Activated CD8-positive, alpha-beta T cell treated with anti-CD3 and anti-CD28 coated beads for 36 hours (primary cell): Measurements from ENCODE around the gene CRYGB. TPM values are rescaled to one million over a fixed set of nuclear protein-coding genes. Genes with fewer than 3 reads are reported as not detected.

ENCODE experiments used
- ATAC-seq: fragments of 200-7000 bp; cut with Tn5 transposase; one replicate; pipeline ENCODE4 v1.10.0; 2021; ENCODE audit warnings: mild to moderate bottlenecking, moderate library complexity
- CTCF ChIA-PET: fragments of 350-600 bp; sonication (Branson Sonifier 250); formaldehyde crosslinking; loops from one replicate; lab custom pipeline; 2021; ENCODE audit warnings: antibody characterized with exemption; lab: Charles Lee
- POLR2A ChIA-PET: fragments of 350-600 bp; sonication (Branson Sonifier 250); formaldehyde crosslinking; loops from one replicate; lab custom pipeline; 2021; ENCODE audit warnings: antibody characterized with exemption; lab: Charles Lee
- DNase-seq: peaks from one replicate; pipeline ENCODE4 v3.0.0-alpha.2; 2020
- H3K27ac Mint-ChIP-seq: one replicate; pipeline ENCODE4 v1.8.0; 2021; ENCODE audit warnings: mild to moderate bottlenecking, mixed read lengths
- H3K27me3 Mint-ChIP-seq: one replicate; pipeline ENCODE4 v1.8.0; 2021; ENCODE audit warnings: mixed read lengths
- H3K36me3 Mint-ChIP-seq: one replicate; pipeline ENCODE4 v1.8.0; 2021; ENCODE audit warnings: low read depth, mixed read lengths
- H3K4me1 Mint-ChIP-seq: one replicate; pipeline ENCODE4 v1.8.0; 2021; ENCODE audit warnings: low read depth, mixed read lengths
- H3K4me3 Mint-ChIP-seq: one replicate; pipeline ENCODE4 v1.8.0; 2021; ENCODE audit warnings: mild to moderate bottlenecking, moderate library complexity, mixed read lengths
- H3K9me3 Mint-ChIP-seq: one replicate; pipeline ENCODE4 v1.8.0; 2021; ENCODE audit warnings: mixed read lengths
- intact Hi-C: fragments of 100-400 bp; cut with micrococcal nuclease; formaldehyde crosslinking; loops from one replicate; pipeline ENCODE4 v1.10.0; 2022
- total RNA-seq, 2 experiments: library from RNA; stranded (reverse); gene quantifications; one replicate each; pipeline ENCODE4 v1.2.3, GENCODE V29; 2021
- TF ChIP-seq, protein P1 (sequence below): fragments of 200-600 bp; IDR thresholded peaks from one replicate; pipeline ENCODE4 v1.8.0; 2022; ENCODE audit warnings: antibody characterized with exemption, mild to moderate bottlenecking

Gene CRYGB
- total RNA-seq, 2 experiments from 2014 or later = not detected

DNA sequence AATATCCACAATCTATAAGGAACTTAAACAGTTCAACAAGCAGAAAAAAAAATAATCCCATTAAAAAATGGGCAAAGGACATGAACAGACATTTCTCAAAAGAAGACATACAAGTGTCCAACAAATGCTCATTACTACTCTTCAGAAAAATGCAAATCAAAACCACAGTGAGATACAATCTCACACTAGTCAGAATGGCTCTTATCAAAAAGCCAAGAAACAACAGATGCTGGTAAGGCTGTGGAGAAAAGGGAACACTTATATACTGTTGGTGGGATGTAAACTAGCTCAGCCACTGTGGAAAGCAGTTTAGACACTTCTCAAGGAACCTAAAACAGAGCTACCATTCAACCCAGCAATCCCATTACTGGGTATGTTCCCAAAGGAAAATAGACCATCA lies 7.2 kb upstream of the CRYGB start:
- no peak for DNase-seq
- POLR2A ChIA-PET = no interaction called here
- Mint-ChIP-seq H3K36me3 (no peaks in the 10 kb centered on the region), H3K4me1 (no peaks in the 10 kb centered on the region), H3K4me3 (no peak overlapping the region), H3K9me3 (peaks cover 7% of the 10 kb centered on the region), H3K27me3 (peaks cover 2% of the 10 kb centered on the region), H3K27ac (no peak overlapping the region)
- ATAC-seq = no peak
- intact Hi-C loops = no loop called here
- CTCF ChIA-PET = interaction anchor here (1.0 kb wide), 1 partner anchor 22 kb away, joined by 3 read pairs; no protein-coding TSS in a partner anchor
- TF ChIP-seq, protein P1, sequence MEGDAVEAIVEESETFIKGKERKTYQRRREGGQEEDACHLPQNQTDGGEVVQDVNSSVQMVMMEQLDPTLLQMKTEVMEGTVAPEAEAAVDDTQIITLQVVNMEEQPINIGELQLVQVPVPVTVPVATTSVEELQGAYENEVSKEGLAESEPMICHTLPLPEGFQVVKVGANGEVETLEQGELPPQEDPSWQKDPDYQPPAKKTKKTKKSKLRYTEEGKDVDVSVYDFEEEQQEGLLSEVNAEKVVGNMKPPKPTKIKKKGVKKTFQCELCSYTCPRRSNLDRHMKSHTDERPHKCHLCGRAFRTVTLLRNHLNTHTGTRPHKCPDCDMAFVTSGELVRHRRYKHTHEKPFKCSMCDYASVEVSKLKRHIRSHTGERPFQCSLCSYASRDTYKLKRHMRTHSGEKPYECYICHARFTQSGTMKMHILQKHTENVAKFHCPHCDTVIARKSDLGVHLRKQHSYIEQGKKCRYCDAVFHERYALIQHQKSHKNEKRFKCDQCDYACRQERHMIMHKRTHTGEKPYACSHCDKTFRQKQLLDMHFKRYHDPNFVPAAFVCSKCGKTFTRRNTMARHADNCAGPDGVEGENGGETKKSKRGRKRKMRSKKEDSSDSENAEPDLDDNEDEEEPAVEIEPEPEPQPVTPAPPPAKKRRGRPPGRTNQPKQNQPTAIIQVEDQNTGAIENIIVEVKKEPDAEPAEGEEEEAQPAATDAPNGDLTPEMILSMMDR = no peak

GRCh38 chr2:208150956-208151355 lies 5.0 kb upstream of the CRYGB start:
- peaks cover 2% of the 10 kb centered on the region for H3K27me3 Mint-ChIP-seq
- no peaks in the 10 kb centered on the region for H3K36me3 Mint-ChIP-seq
- H3K4me3 Mint-ChIP-seq = no peak overlapping the region
- intact Hi-C loops = no loop called here
- H3K9me3 Mint-ChIP-seq = peaks cover 7% of the 10 kb centered on the region
- no peak overlapping the region for H3K27ac Mint-ChIP-seq
- no peak for ATAC-seq
- H3K4me1 Mint-ChIP-seq = no peaks in the 10 kb centered on the region
- DNase-seq = no peak
- TF ChIP-seq, protein P1 = no peak
- POLR2A ChIA-PET = no interaction called here
- CTCF ChIA-PET = no interaction called here

GRCh38 chr2:208150094-208150493 lies 4.1 kb upstream of the CRYGB start:
- Mint-ChIP-seq H3K36me3 (no peaks in the 10 kb centered on the region), H3K4me1 (no peaks in the 10 kb centered on the region), H3K27ac (no peak overlapping the region), H3K4me3 (no peak overlapping the region), H3K9me3 (peaks cover 7% of the 10 kb centered on the region), H3K27me3 (peaks cover 2% of the 10 kb centered on the region)
- DNase-seq (no peak), ATAC-seq (no peak)
- ChIA-PET POLR2A (interaction anchor here (0.6 kb wide), 1 partner anchor 458 kb away, joined by 3 read pairs; no protein-coding TSS in a partner anchor), CTCF (interaction anchor here (0.7 kb wide), 1 partner anchor 25 kb away, joined by 3 read pairs; no protein-coding TSS in a partner anchor)
- TF ChIP-seq, protein P1 = no peak
- intact Hi-C loops = no loop called here

GRCh38 chr2:208148803-208149202 lies 2.8 kb upstream of the CRYGB start:
- ChIA-PET CTCF (no interaction called here), POLR2A (no interaction called here)
- Mint-ChIP-seq H3K27me3 (peaks cover 2% of the 10 kb centered on the region), H3K27ac (no peak overlapping the region), H3K4me3 (no peak overlapping the region), H3K36me3 (no peaks in the 10 kb centered on the region), H3K9me3 (peaks cover 7% of the 10 kb centered on the region), H3K4me1 (no peaks in the 10 kb centered on the region)
- DNase-seq (no peak), ATAC-seq (no peak)
- intact Hi-C loops = no loop called here
- TF ChIP-seq, protein P1 = no peak

DNA sequence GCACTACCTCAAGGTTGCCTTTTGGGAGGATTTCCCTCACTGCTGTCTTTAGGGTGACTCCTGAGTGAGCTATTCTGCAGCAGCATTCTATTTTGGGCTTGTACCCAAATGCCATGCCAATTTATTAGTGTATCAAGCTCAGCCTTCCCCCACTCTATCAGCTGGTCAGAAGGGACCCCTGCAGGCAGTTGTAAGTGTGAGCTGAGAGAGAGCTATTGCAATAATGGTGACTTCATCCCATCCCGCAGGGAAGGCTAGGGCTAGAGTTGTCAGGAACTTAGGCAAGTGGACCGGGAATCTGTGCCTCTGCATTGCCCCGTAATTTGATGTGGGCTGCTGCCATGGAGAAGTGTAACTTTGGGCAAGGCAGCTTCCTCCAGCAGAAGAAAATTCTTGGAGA lies 1.8 kb upstream of the CRYGB start:
- no peaks in the 10 kb centered on the region for H3K4me1 Mint-ChIP-seq
- intact Hi-C loops = no loop called here
- POLR2A ChIA-PET = no interaction called here
- H3K9me3 Mint-ChIP-seq = peaks cover 7% of the 10 kb centered on the region
- no peak for ATAC-seq
- H3K4me3 Mint-ChIP-seq = no peak overlapping the region
- no peak for DNase-seq
- CTCF ChIA-PET = no interaction called here
- H3K27me3 Mint-ChIP-seq = peaks cover 2% of the 10 kb centered on the region
- H3K27ac Mint-ChIP-seq = no peak overlapping the region
- TF ChIP-seq, protein P1 = no peak
- H3K36me3 Mint-ChIP-seq = no peaks in the 10 kb centered on the region
